Subcutaneous abdominal adipose tissue (tissue), 5 donors: ENCODE measurements around the gene OPCML.

Experiments
- H3K27ac ChIP-seq: one replicate; pipeline ENCODE4 v1.7.0; 2013; ENCODE audit warnings: low read depth, mild to moderate bottlenecking, inconsistent platforms, low read length, moderate library complexity
- H3K27me3 ChIP-seq, 5 donors: one replicate each; pipeline ENCODE4 v1.7.0; 2013; ENCODE audit warnings: low read length in 5 of 5, inconsistent platforms in 1 of 5; ENCODE audit not compliant: control insufficient read depth in 5 of 5, insufficient read depth in 4 of 5
- H3K36me3 ChIP-seq, 5 donors: one replicate each; pipeline ENCODE4 v1.7.0; 2013; ENCODE audit warnings: low read length in 5 of 5; ENCODE audit not compliant: control insufficient read depth in 5 of 5, insufficient read depth in 5 of 5
- H3K4me1 ChIP-seq, 5 donors: one replicate each; pipeline ENCODE4 v1.7.0; 2013; ENCODE audit warnings: low read length in 5 of 5, mild to moderate bottlenecking in 3 of 5, moderate library complexity in 1 of 5; ENCODE audit not compliant: control insufficient read depth in 5 of 5, insufficient read depth in 5 of 5
- H3K4me3 ChIP-seq, 5 donors: one replicate each; pipeline ENCODE4 v1.7.0; 2013; ENCODE audit warnings: low read length in 5 of 5, low read depth in 1 of 5
- H3K9ac ChIP-seq, 5 donors: one replicate each; pipeline ENCODE4 v1.7.0; 2013; ENCODE audit warnings: low read length in 5 of 5, mild to moderate bottlenecking in 4 of 5, moderate library complexity in 3 of 5
- H3K9me3 ChIP-seq, 5 donors: one replicate each; pipeline ENCODE4 v1.7.0; 2013; ENCODE audit warnings: low read length in 5 of 5; ENCODE audit not compliant: control insufficient read depth in 5 of 5
- donor health status: healthy.
- donor health status: healthy.
- donor health status: healthy.
- donor health status: healthy.
- donor health status: healthy.

OPCML gene

DNA sequence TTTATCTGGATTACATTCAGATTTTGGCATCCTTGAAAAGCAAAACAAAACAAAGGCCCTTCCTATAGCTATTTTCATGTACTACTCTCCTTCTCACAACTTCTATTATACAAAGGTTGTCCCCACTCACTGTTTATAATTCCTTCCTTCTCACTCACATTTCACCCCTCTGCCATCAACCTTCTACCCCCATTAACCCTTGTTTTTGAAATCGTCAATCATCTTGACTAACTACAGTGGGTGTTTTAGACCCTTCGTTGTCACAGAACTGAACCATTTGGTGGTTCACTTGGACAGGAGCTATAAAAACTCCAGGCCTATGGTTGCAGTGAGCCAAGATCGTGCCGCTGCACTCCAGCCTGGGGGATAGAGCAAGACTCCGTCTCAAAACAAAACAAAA, 639.4 kb downstream of the OPCML start:
- Histone ChIP-seq H3K36me3 (no peaks in the 10 kb centered on the region), H3K27ac (no peak overlapping the region), H3K9me3 (no peaks in the 10 kb centered on the region), H3K4me3 (no peak overlapping the region), H3K27me3 (no peaks in the 10 kb centered on the region), H3K4me1 (peaks cover 0 to 4% (median 0%) of the 10 kb centered on the region in 5 donors), H3K9ac (no peak overlapping the region)

DNA sequence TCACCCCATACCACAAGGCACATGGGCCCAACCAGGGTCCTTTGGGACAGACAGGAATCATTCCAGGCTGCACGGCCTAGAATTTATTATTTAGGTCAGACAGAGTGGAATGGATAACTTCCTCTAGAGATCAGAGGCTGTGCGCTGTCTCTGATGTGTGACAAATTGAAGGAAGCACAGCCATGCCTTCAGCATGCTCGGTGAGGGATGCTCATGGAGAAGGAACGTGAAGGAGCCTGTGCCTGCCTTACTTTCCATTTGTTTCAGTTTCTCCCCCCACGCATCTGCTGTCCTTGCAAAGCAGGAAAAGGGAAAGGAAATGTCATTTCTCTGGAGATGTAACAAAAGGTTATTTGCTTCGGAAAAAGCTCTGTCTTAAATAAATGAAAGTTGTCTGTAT, 644.1 kb downstream of the OPCML start:
- H3K9me3 ChIP-seq: no peaks in the 10 kb centered on the region
- H3K4me3 ChIP-seq: no peak overlapping the region
- H3K36me3 ChIP-seq: no peaks in the 10 kb centered on the region
- no peak overlapping the region for H3K9ac ChIP-seq
- H3K27ac ChIP-seq: no peak overlapping the region
- H3K27me3 ChIP-seq: no peaks in the 10 kb centered on the region
- peaks cover 0 to 4% (median 0%) of the 10 kb centered on the region in 5 donors for H3K4me1 ChIP-seq

DNA sequence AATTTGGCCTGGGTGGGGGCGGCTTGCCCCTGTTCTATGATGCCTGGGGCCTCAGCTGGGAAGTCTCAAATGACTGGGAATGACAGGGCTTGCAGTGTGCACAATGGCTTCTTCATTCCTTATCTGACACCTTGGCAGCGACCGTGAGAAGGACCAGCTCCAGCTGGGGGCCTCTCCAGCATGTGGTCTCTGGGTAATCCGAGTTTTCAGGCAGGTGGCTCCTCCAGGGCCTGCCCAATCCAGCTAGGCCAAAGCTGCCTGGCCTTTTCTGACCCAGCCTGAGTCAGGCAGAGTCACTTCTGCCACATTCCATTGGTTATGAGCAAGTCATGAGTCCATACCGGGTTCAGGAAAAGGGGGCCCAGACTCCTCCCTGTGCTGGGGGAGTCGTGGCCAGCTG, 646.0 kb downstream of the OPCML start:
- H3K36me3 ChIP-seq: no peaks in the 10 kb centered on the region
- no peaks in the 10 kb centered on the region for H3K27me3 ChIP-seq
- peaks cover 0 to 4% (median 0%) of the 10 kb centered on the region in 5 donors for H3K4me1 ChIP-seq

DNA sequence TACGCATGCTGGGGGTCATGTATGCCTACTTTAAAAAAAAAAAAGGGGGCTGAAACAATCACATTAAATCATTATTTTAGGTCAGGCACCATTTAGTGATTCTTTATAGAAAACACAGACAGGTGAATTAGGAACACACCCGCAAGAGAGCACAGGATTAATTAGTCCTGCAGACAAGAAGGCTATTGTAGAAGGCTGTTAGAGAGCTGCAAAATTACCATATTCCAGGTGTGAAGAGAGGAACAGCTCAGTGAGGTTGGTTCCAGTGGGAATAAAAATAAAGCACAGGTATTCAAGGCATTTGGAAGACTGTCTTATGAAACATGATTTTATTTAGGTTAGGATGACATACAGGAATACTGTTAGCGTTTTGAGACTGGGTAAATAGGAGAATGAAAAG, 649.1 kb downstream of the OPCML start:
- no peak overlapping the region for H3K4me3 ChIP-seq
- no peaks in the 10 kb centered on the region for H3K36me3 ChIP-seq
- H3K4me1 ChIP-seq: peaks cover 0 to 2% (median 0%) of the 10 kb centered on the region in 5 donors
- H3K9me3 ChIP-seq: no peaks in the 10 kb centered on the region
- no peak overlapping the region for H3K9ac ChIP-seq
- H3K27me3 ChIP-seq: no peaks in the 10 kb centered on the region
- H3K27ac ChIP-seq: no peak overlapping the region

More for the DNA sequence above, 646.0 kb downstream of the OPCML start:
- H3K9ac ChIP-seq: no peak overlapping the region
- H3K27ac ChIP-seq: no peak overlapping the region
- no peak overlapping the region for H3K4me3 ChIP-seq
- H3K9me3 ChIP-seq: no peaks in the 10 kb centered on the region

DNA sequence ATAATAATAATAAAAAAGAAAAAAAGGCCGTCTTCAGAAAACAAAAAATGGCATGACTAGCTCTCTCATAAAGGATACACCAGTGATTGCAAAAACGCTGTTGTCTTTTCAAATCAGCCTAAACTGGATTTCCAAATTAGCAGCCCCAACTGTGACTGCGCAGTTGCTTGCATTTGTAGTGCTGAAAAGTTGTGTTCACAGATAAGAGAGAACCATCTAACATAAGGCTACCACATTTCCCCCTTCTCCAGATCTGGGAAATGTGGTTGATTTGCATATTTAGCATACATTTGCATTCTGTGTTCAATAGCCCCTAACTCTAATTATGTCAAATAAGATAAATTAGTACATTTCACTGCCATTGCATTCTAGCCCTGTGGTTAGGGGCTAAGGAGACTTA, 650.7 kb downstream of the OPCML start:
- no peak overlapping the region for H3K27ac ChIP-seq
- no peak overlapping the region for H3K9ac ChIP-seq
- no peaks in the 10 kb centered on the region for H3K36me3 ChIP-seq

DNA sequence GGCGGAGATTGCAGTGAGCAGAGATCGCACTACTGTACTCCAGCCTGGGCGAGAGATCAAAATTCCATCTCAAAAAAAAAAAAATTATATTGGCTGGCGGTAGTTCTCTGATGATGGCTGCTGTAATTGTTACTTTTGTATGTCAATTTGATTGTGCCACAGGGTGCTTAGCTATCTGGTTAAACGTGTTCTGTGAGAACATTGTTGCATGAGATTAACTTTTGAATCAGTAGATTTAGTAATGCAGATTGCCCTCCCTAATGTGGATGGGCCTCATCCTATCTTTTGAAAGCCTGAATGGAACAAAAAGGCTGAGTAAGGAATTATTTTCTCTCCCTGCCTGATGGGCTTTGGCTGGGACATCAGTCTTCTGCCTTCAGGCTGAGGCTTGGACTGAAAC, 654.2 kb downstream of the OPCML start:
- no peaks in the 10 kb centered on the region for H3K4me1 ChIP-seq
- no peak overlapping the region for H3K4me3 ChIP-seq
- H3K27me3 ChIP-seq: no peaks in the 10 kb centered on the region
- no peaks in the 10 kb centered on the region for H3K36me3 ChIP-seq
- H3K9me3 ChIP-seq: no peaks in the 10 kb centered on the region
- H3K27ac ChIP-seq: no peak overlapping the region
- H3K9ac ChIP-seq: no peak overlapping the region

More for the DNA sequence above, 650.7 kb downstream of the OPCML start:
- H3K27me3 ChIP-seq: no peaks in the 10 kb centered on the region
- H3K4me3 ChIP-seq: no peak overlapping the region
- no peaks in the 10 kb centered on the region for H3K9me3 ChIP-seq
- no peaks in the 10 kb centered on the region for H3K4me1 ChIP-seq

DNA sequence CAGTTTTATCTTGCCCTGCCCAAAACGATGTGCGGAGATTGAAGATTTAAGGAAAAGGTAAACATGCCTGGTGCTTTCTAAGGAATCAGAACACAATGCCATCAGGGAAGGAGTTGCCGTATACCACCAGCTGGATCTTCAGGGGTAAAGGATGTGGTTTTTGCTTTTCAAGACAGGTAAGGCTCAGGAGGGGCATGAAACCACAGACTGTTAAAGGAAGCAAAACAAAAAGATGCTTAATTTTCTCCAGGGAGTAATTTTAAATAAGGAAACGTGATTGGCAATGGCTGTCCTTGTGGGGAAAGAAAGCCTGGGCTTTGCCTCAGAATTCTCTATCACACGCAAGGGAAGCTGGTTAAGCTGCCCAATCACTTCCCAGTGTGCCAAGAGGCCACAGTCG, 655.6 kb downstream of the OPCML start:
- no peaks in the 10 kb centered on the region for H3K9me3 ChIP-seq
- H3K36me3 ChIP-seq: no peaks in the 10 kb centered on the region
- no peak overlapping the region for H3K9ac ChIP-seq
- H3K27me3 ChIP-seq: no peaks in the 10 kb centered on the region
- H3K27ac ChIP-seq: no peak overlapping the region
- H3K4me1 ChIP-seq: no peaks in the 10 kb centered on the region
- H3K4me3 ChIP-seq: no peak overlapping the region

DNA sequence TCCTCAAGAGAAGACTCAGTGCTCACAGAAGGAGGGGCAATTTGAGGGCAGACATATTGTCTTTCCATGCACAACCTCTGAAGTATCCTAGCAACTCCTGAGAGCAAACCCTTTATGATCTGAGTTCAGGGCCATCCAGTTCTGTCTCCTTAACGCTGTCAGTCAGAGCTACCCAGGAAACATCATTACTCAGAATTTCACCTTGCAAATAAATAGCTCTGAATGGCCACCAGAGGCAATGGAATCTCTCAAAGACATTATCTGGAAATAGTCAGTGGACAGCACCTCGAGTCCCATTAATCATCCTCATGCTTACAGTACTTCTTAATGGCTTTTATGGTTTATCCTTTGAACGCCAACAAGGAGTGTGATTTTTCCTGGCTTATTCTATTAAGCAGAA, 656.1 kb downstream of the OPCML start:
- H3K4me3 ChIP-seq: no peak overlapping the region
- no peak overlapping the region for H3K27ac ChIP-seq
- no peak overlapping the region for H3K9ac ChIP-seq
- no peaks in the 10 kb centered on the region for H3K27me3 ChIP-seq
- H3K9me3 ChIP-seq: no peaks in the 10 kb centered on the region
- H3K4me1 ChIP-seq: no peaks in the 10 kb centered on the region
- no peaks in the 10 kb centered on the region for H3K36me3 ChIP-seq

DNA sequence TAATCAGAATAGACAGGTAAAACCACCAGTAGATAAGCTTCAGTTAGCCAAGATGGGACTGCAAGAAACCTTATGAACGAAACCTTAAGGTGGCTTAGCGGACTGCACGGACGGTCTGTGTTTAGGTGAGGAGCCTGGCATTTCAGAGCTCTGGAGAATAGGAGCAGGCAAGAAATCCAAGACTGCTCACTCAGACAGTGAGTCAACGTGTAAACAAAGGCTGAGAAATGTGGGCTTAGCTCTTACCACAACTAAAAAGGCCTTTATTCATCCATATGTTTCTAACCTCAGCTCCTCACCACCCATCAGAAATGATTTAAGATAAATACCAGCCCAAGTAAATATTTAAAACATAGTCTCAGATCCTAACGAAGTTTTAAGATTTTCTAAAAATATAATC, 657.7 kb downstream of the OPCML start:
- Histone ChIP-seq H3K4me1 (no peaks in the 10 kb centered on the region), H3K36me3 (no peaks in the 10 kb centered on the region), H3K27ac (no peak overlapping the region), H3K9me3 (no peaks in the 10 kb centered on the region), H3K27me3 (no peaks in the 10 kb centered on the region), H3K9ac (no peak overlapping the region), H3K4me3 (no peak overlapping the region)

DNA sequence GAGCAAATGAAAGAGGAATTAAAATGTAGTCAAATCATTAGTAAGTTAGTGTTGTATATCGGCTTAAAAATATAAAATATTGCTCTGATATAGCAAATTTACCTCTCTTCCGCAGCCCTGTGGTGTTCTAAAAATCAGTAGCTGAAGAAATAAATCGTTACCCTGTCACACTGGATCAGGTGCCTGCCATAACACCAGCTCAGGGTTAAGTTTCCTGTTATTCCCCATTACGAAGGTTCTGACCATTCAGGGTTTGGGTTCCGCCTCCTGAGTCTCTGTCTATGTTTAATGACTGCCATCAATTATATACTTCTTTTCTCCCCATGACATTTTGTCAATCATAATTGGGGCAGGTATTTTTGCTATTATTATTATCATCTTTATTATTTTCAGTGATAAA, 658.5 kb downstream of the OPCML start:
- no peaks in the 10 kb centered on the region for H3K36me3 ChIP-seq
- H3K27me3 ChIP-seq: no peaks in the 10 kb centered on the region
- H3K27ac ChIP-seq: no peak overlapping the region
- no peaks in the 10 kb centered on the region for H3K4me1 ChIP-seq
- H3K9me3 ChIP-seq: no peaks in the 10 kb centered on the region
- H3K9ac ChIP-seq: no peak overlapping the region
- H3K4me3 ChIP-seq: no peak overlapping the region

DNA sequence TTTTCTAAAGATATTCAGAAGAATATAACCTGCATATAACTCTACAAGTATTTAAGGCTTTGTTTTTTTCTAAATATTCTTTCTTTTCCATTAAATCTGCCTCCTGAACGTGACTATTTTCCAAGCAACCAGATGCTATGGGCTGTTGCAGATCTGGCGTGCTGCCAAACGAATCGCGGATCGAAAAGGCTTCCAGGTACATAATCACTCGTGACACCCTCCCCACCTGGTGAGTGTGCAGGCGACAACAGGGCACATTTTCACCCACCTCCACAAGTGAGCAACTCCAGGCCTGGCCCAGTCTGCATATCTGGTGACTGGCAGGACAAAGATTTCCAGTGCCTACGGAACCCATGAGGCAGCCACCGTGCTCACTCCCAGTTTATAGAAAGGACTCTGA, 660.1 kb downstream of the OPCML start:
- no peaks in the 10 kb centered on the region for H3K36me3 ChIP-seq
- H3K9me3 ChIP-seq: no peaks in the 10 kb centered on the region
- H3K27me3 ChIP-seq: no peaks in the 10 kb centered on the region
- no peak overlapping the region for H3K9ac ChIP-seq
- no peak overlapping the region for H3K4me3 ChIP-seq
- no peak overlapping the region for H3K27ac ChIP-seq
- H3K4me1 ChIP-seq: no peaks in the 10 kb centered on the region
